HG03196 (cell line): ENCODE results near the gene USP13.

Experiments used
- ATAC-seq: cut with Tn5 transposase; IDR thresholded peaks from one replicate; pipeline ENCODE4 v1.9.1; 2021; ENCODE audit not compliant: unreplicated experiment

The USP13 gene

GRCh38 chr3:179837374-179837773, 184.5 kb downstream of the USP13 start:
- ATAC-seq: no peak
